HepG2 (cell line): ENCODE data around the gene TPH1. TPM values are rescaled to one million over a fixed set of nuclear protein-coding genes. Genes with fewer than 3 reads are reported as not detected.

Experiments
- ATAC-seq: fragments of 200-7000 bp; cut with Tn5 transposase; 3 replicates; pipeline ENCODE4 v1.9.1; 2020; ENCODE audit warnings: mild to moderate bottlenecking, moderate library complexity
- BruUV-seq: library from RNA; stranded (reverse); fragments of 400-500 nt; replicated peaks from 2 replicates; lab custom pipeline; 2021; lab: Mats Ljungman, UMichigan
- CTCF ChIA-PET: fragments of 300-600 bp; formaldehyde crosslinking; extraction: SDS; loops from one replicate; lab custom pipeline; 2021; ENCODE audit warnings: low total read pairs, inconsistent platforms, low intra/inter-chr PET ratio; lab: Yijun Ruan, JAX
- POLR2A ChIA-PET: fragments of 350-600 bp; sonication (Branson Sonifier 250); formaldehyde crosslinking; loops from one replicate; lab custom pipeline; 2020; ENCODE audit warnings: antibody characterized with exemption, inconsistent platforms; lab: Yijun Ruan, JAX
- DNase-seq: peaks from one replicate; pipeline ENCODE4 v3.0.0-alpha.2; 2015; ENCODE audit warnings: low spot score
- FAIRE-seq: peaks from 3 replicates; lab custom pipeline; 2011; peaks lifted over from hg19 to GRCh38; lab: Jason Lieb, UNC
- H2AFZ ChIP-seq: one replicate; pipeline ENCODE4 v1.6.1; 2011; ENCODE audit warnings: low read length, inconsistent platforms
- H3K27ac ChIP-seq: fragments of 300-600 bp; 3 replicates; pipeline ENCODE4 v1.8.0; 2011; ENCODE audit warnings: mixed run types, mild to moderate bottlenecking, mixed read lengths, low read length, inconsistent platforms; ENCODE audit not compliant: insufficient read depth; ENCODE audit errors: extremely low read length
- H3K27me3 ChIP-seq, 2 experiments: fragments of 200-600 bp in 1 of 2; 2 replicates in 1 of 2; 3 replicates in 1 of 2; pipeline versions ENCODE4 v1.6.0 to v1.8.0; 2011; ENCODE audit warnings: low read length in 2 of 2, mild to moderate bottlenecking in 2 of 2, moderate library complexity in 2 of 2, inconsistent platforms in 1 of 2; ENCODE audit not compliant: insufficient read depth in 2 of 2, control insufficient read depth in 1 of 2
- H3K36me3 ChIP-seq, 2 experiments: fragments of 200-600 bp in 1 of 2; replicated peaks in 1 of 2; 2 replicates in 1 of 2; 3 replicates in 1 of 2; pipeline versions ENCODE4 v1.5.1 to v1.8.0; 2011; ENCODE audit warnings: low read length in 2 of 2, inconsistent platforms in 1 of 2; ENCODE audit not compliant: insufficient read depth in 2 of 2, control insufficient read depth in 1 of 2
- H3K4me1 ChIP-seq: 2 replicates; pipeline ENCODE4 v1.5.1; 2012; ENCODE audit warnings: low read length, inconsistent platforms; ENCODE audit not compliant: insufficient read depth
- H3K4me2 ChIP-seq: 2 replicates; pipeline ENCODE4 v1.6.0; 2011; ENCODE audit warnings: low read depth, low read length, inconsistent platforms
- H3K4me3 ChIP-seq, 3 experiments: fragments of 200-600 bp in 1 of 3; sonication (generic), shearing (Covaris generic) in 1 of 3; replicated peaks in 1 of 3; 2 replicates each; pipeline ENCODE4 v1.5.1; 2011 to 2016; ENCODE audit warnings: low read length in 3 of 3, inconsistent platforms in 2 of 3, low read depth in 2 of 3, mild to moderate bottlenecking in 2 of 3, control low read depth in 1 of 3, mixed read lengths in 1 of 3; ENCODE audit not compliant: insufficient read depth in 1 of 3
- H3K79me2 ChIP-seq: one replicate; pipeline ENCODE4 v1.6.1; 2011; ENCODE audit warnings: low read length, inconsistent platforms; ENCODE audit not compliant: insufficient read depth
- H3K9ac ChIP-seq: 2 replicates; pipeline ENCODE4 v1.6.0; 2011; ENCODE audit warnings: mild to moderate bottlenecking, low read depth, low read length, inconsistent platforms; ENCODE audit not compliant: insufficient read depth
- H3K9me3 ChIP-seq: 2 replicates; pipeline ENCODE4 v1.5.1; 2012; ENCODE audit warnings: mild to moderate bottlenecking, low read length
- H4K20me1 ChIP-seq: 2 replicates; pipeline ENCODE4 v1.6.0; 2011; ENCODE audit warnings: inconsistent platforms, mild to moderate bottlenecking, low read length, moderate library complexity; ENCODE audit not compliant: insufficient read depth
- CHD4 ChIP-seq: fragments of 200-600 bp; sonication (generic); IDR thresholded peaks from 2 replicates; pipeline ENCODE4 v1.7.0; 2017; ENCODE audit warnings: mild to moderate bottlenecking, low read length, borderline replicate concordance
- ETS1 ChIP-seq: sonication (generic); formaldehyde crosslinking; IDR thresholded peaks from 2 replicates; pipeline ENCODE4 v1.4.0; 2020; ENCODE audit warnings: missing genetic modification reagents
- KDM1A ChIP-seq: IDR thresholded peaks from 2 replicates; pipeline ENCODE4 v1.6.1; 2016; ENCODE audit warnings: missing compliant biosample characterization
- KDM4B ChIP-seq: sonication (generic); formaldehyde crosslinking; IDR thresholded peaks from 2 replicates; pipeline ENCODE4 v1.4.0; 2020; ENCODE audit warnings: missing genetic modification reagents
- STAG1 ChIP-seq: sonication (generic); formaldehyde crosslinking; IDR thresholded peaks from 2 replicates; pipeline ENCODE4 v1.4.0; 2020; ENCODE audit warnings: missing genetic modification reagents
- ZFP37 ChIP-seq: sonication (generic); formaldehyde crosslinking; IDR thresholded peaks from 2 replicates; pipeline ENCODE4 v1.4.0; 2020; ENCODE audit warnings: missing genetic modification reagents, borderline replicate concordance
- ZNF629 ChIP-seq: sonication (generic); formaldehyde crosslinking; conservative IDR thresholded peaks from 2 replicates; pipeline ENCODE4 v1.5.0; 2020; ENCODE audit warnings: missing genetic modification reagents
- in situ Hi-C: cut with HindIII; loops from 2 replicates; pipeline ENCODE4 v1.10.0; 2017; ENCODE audit warnings: low pct_unique_long_range_greater_than_20kb; ENCODE audit not compliant: extremely low pct_ligation_motif_present
- intact Hi-C: fragments of 100-400 bp; cut with micrococcal nuclease; formaldehyde crosslinking; loops from one replicate; pipeline ENCODE4 v1.10.0; 2022; ENCODE audit not compliant: unreplicated experiment
- polyA plus RNA-seq, 8 experiments: library from polyadenylated mRNA; depleted of rRNA in 3 of 8; stranded (reverse) in 7 of 8; unstranded in 1 of 8; fragments of >200 nt; fragmentation: Illumina TruSeq in 4 of 8; extraction: Trizol in 4 of 8; gene quantifications; 2 replicates each; pipeline versions ENCODE4 v1.2.1 to v1.2.3, GENCODE V29; 2011 to 2016; ENCODE audit warnings: low read depth in 4 of 8, missing spikeins in 1 of 8, mixed read lengths in 1 of 8; ENCODE audit not compliant: insufficient read depth in 1 of 8
- total RNA-seq, 5 experiments: library from RNA; depleted of rRNA; stranded (reverse); fragments of >200 nt; fragmentation: Illumina TruSeq; extraction: Trizol; gene quantifications; 2 replicates each; pipeline ENCODE4 v1.2.3, GENCODE V29; 2016; ENCODE audit warnings: low read depth in 1 of 5

The TPH1 gene
- total and polyA plus RNA-seq, 2 of the 13 experiments (the other 11 are each of a cell fraction or from before 2014, with no cell fraction given): 0.26 to 0.53 TPM

GRCh38 chr11:18010121-18010670 is 35.9 kb downstream of the TPH1 start:
- CTCF ChIA-PET: no interaction called here

More at GRCh38 chr11:18010121-18010670, 35.9 kb downstream of the TPH1 start:
- FAIRE-seq (no peak), ATAC-seq (no peak), DNase-seq (no peak)
- 0 out of 2 replicates have a peak, but pooled peaks have one; percentile 47 for TF ChIP-seq KDM1A
- TF ChIP-seq ZFP37: no peak
- peak; percentile 87 for TF ChIP-seq ZNF629 (CRISPR knock-in tag)
- 0 out of 2 replicates have a peak, but pooled peaks have one; percentile 6 for TF ChIP-seq STAG1 (CRISPR knock-in tag)
- no peak for TF ChIP-seq KDM4B (CRISPR knock-in tag)
- peak; percentile 80; the same call in 1 of the 2 replicates for TF ChIP-seq CHD4
- TF ChIP-seq ETS1 (CRISPR knock-in tag): no peak
- in situ Hi-C loops: loop anchor here (5.0 kb wide), 1 partner anchor 97 kb away; the partner anchor contains the start of gene SAAL1
- Histone ChIP-seq H3K4me1 (peaks cover 59% of the 10 kb centered on the region), H3K27me3 (no peaks in the 10 kb centered on the region; a peak in 1 of 5 replicates), H3K27ac (peak overlapping the region; percentile 70), H3K9me3 (no peaks in the 10 kb centered on the region), H3K79me2 (peaks cover 39% of the 10 kb centered on the region), H3K4me2 (peak overlapping the region; percentile 97; the same call in 1 of the 2 replicates), H3K36me3 (peaks cover 6 to 13% of the 10 kb centered on the region in 2 experiments; a peak in 4 of 5 replicates), H4K20me1 (no peaks in the 10 kb centered on the region), H3K4me3 (no peak overlapping the region), H3K9ac (no peak overlapping the region), H2AFZ (no peak overlapping the region)
- intact Hi-C loops: no loop called here
- POLR2A ChIA-PET: interaction anchor here (1.0 kb wide), 1 partner anchor 24 kb away, joined by 3 read pairs; no protein-coding TSS in a partner anchor
- BruUV-seq: no TSS peak
